ENCODE results near the gene DLGAP1.

Gene DLGAP1

DNA sequence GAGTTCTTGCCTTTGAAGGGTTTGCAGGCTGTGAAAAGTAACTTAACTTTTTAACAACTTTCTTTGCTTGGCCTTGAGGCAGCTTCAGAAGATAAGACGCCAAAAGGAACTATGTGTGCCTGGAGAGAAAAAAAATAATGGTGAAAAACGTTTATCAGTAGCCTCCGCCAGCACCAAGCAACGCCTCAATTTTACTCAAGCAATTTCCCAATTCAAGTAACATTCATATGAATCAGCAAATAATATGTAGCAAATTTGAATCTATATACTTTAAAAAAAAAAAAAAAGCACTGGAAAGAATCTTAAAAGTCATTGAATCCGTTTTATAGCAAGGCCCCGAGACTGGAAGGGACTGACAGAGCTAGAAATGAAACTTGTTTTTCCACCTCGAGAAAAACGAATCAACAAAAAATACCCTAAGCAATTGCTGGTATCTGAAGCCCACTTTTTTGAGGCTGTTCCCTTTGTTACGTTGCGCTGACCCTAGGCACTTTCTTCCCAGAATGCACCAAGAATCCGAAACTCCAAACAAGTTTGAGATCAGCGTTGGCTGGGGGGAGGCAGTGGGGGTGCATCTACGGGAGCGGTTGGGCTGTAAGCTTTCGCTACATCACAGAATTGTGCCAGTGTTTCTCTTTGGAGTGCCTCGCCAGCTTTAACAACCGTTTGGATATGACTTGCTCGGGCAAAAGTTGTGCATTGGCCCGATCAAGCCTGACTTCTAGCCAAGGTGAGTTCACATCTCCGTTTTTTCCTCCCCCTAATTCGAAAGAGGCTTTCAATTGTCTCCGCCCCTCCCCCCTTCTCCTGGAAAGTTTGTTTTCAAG, 1007.8 kb downstream of the DLGAP1 start:
- H3K4me3 ChIP-seq (replicated peaks in 1 of 2; ENCODE audit: low read depth in 2 of 2, low read length in 2 of 2) = peak overlapping the region; percentile 64 to 90
- peak; percentile 79 to 89 for DNase-seq (ENCODE audit: low read depth in 2 of 2)
- TF ChIP-seq, protein P1, sequence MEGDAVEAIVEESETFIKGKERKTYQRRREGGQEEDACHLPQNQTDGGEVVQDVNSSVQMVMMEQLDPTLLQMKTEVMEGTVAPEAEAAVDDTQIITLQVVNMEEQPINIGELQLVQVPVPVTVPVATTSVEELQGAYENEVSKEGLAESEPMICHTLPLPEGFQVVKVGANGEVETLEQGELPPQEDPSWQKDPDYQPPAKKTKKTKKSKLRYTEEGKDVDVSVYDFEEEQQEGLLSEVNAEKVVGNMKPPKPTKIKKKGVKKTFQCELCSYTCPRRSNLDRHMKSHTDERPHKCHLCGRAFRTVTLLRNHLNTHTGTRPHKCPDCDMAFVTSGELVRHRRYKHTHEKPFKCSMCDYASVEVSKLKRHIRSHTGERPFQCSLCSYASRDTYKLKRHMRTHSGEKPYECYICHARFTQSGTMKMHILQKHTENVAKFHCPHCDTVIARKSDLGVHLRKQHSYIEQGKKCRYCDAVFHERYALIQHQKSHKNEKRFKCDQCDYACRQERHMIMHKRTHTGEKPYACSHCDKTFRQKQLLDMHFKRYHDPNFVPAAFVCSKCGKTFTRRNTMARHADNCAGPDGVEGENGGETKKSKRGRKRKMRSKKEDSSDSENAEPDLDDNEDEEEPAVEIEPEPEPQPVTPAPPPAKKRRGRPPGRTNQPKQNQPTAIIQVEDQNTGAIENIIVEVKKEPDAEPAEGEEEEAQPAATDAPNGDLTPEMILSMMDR (IDR thresholded peaks at IDR 0.05; ENCODE audit: low read depth, low read length) = no peak
